ENCODE measurements around the gene IL4R. TPM values are rescaled to one million over a fixed set of nuclear protein-coding genes. Genes with fewer than 3 reads are reported as not detected.

IL4R gene
- total RNA-seq, 1 experiment from 2014 or later, result 32.6 TPM

- Histone ChIP-seq H3K4me1 (no peaks in the 10 kb centered on the region), H3K27me3 (replicated peaks; ENCODE audit: control insufficient read depth, insufficient read depth, low read length) (no peaks in the 10 kb centered on the region), H3K9me3 (no peaks in the 10 kb centered on the region; the same call in 1 of the 2 replicates), H3K36me3 (ENCODE audit: control insufficient read depth, insufficient read depth, low read length) (no peaks in the 10 kb centered on the region), H3K4me3 (ENCODE audit: low read depth, low read length) (no peak overlapping the region)
- no TSS peak for BruUV-seq (replicated peaks)
- no peak for DNase-seq
- Mint-ChIP-seq H3K9me3 (ENCODE audit: unreplicated experiment) (peaks cover 6% of the 10 kb centered on the region), H3K27ac (ENCODE audit: unreplicated experiment) (no peak overlapping the region), H3K27me3 (ENCODE audit: insufficient read depth, unreplicated experiment) (no peaks in the 10 kb centered on the region), H3K36me3 (ENCODE audit: insufficient read depth, unreplicated experiment) (no peaks in the 10 kb centered on the region), H3K4me3 (ENCODE audit: unreplicated experiment) (no peak overlapping the region), H3K4me1 (ENCODE audit: low read depth, unreplicated experiment) (no peaks in the 10 kb centered on the region)
- CTCF ChIA-PET, result no interaction called here
- POLR2A ChIA-PET, result no interaction called here
- no peak for TF ChIP-seq CTCF (IDR thresholded peaks at IDR 0.05; ENCODE audit: insufficient read depth in 1 of 2, low read depth in 1 of 2, low read length in 1 of 2, severe bottlenecking in 1 of 2, unreplicated experiment in 1 of 2)
- intact Hi-C loops (cut with micrococcal nuclease; ENCODE audit: unreplicated experiment), result no loop called here
These were observed 10.3 kb upstream of the IL4R start for GRCh38 chr16:27303256-27304100.

GRCh38 chr16:27304102-27304501, 9.7 kb upstream of the IL4R start:
- Mint-ChIP-seq H3K9me3 (ENCODE audit: unreplicated experiment) (peaks cover 6% of the 10 kb centered on the region), H3K4me3 (ENCODE audit: unreplicated experiment) (no peak overlapping the region), H3K27ac (ENCODE audit: unreplicated experiment) (no peak overlapping the region), H3K27me3 (ENCODE audit: insufficient read depth, unreplicated experiment) (no peaks in the 10 kb centered on the region), H3K36me3 (ENCODE audit: insufficient read depth, unreplicated experiment) (no peaks in the 10 kb centered on the region), H3K4me1 (ENCODE audit: low read depth, unreplicated experiment) (no peaks in the 10 kb centered on the region)
- no TSS peak for BruUV-seq (replicated peaks)
- intact Hi-C loops (cut with micrococcal nuclease; ENCODE audit: unreplicated experiment), result no loop called here
- TF ChIP-seq CTCF (IDR thresholded peaks at IDR 0.05; ENCODE audit: insufficient read depth in 1 of 2, low read depth in 1 of 2, low read length in 1 of 2, severe bottlenecking in 1 of 2, unreplicated experiment in 1 of 2), result no peak
- Histone ChIP-seq H3K4me1 (no peaks in the 10 kb centered on the region), H3K4me3 (ENCODE audit: low read depth, low read length) (no peak overlapping the region), H3K9me3 (no peaks in the 10 kb centered on the region; the same call in 1 of the 2 replicates), H3K36me3 (ENCODE audit: control insufficient read depth, insufficient read depth, low read length) (no peaks in the 10 kb centered on the region), H3K27me3 (replicated peaks; ENCODE audit: control insufficient read depth, insufficient read depth, low read length) (no peaks in the 10 kb centered on the region)
- no peak for DNase-seq
- ChIA-PET POLR2A (no interaction called here), CTCF (no interaction called here)

GRCh38 chr16:27304881-27305745, 8.7 kb upstream of the IL4R start:
- intact Hi-C loops (cut with micrococcal nuclease; ENCODE audit: unreplicated experiment), result no loop called here

More at GRCh38 chr16:27304881-27305745, 8.7 kb upstream of the IL4R start:
- Mint-ChIP-seq H3K36me3 (ENCODE audit: insufficient read depth, unreplicated experiment) (no peaks in the 10 kb centered on the region), H3K4me3 (ENCODE audit: unreplicated experiment) (no peak overlapping the region), H3K27ac (ENCODE audit: unreplicated experiment) (no peak overlapping the region), H3K27me3 (ENCODE audit: insufficient read depth, unreplicated experiment) (no peaks in the 10 kb centered on the region), H3K4me1 (ENCODE audit: low read depth, unreplicated experiment) (no peaks in the 10 kb centered on the region), H3K9me3 (ENCODE audit: unreplicated experiment) (peaks cover 6% of the 10 kb centered on the region)
- TF ChIP-seq CTCF (IDR thresholded peaks at IDR 0.05; ENCODE audit: insufficient read depth in 1 of 2, low read depth in 1 of 2, low read length in 1 of 2, severe bottlenecking in 1 of 2, unreplicated experiment in 1 of 2), result no peak
- Histone ChIP-seq H3K36me3 (ENCODE audit: control insufficient read depth, insufficient read depth, low read length) (no peaks in the 10 kb centered on the region), H3K4me1 (no peaks in the 10 kb centered on the region), H3K27me3 (replicated peaks; ENCODE audit: control insufficient read depth, insufficient read depth, low read length) (no peaks in the 10 kb centered on the region), H3K9me3 (no peaks in the 10 kb centered on the region; the same call in 1 of the 2 replicates), H3K4me3 (ENCODE audit: low read depth, low read length) (no peak overlapping the region)
- ChIA-PET CTCF (no interaction called here), POLR2A (no interaction called here)
- no peak for DNase-seq
- no TSS peak for BruUV-seq (replicated peaks)

All from Caco-2 (cell line).